Esophagus muscularis mucosa (tissue), 3 donors: ENCODE results near the gene DDX46.

Experiments used
- CTCF ChIP-seq, 3 experiments: fragments of 200-600 bp in 2 of 3; fragments of 450-650 bp in 1 of 3; sonication (generic) in 2 of 3; IDR thresholded peaks; one replicate each; pipeline ENCODE4 v1.5.1; 2017 to 2019; ENCODE audit warnings: antibody characterized with exemption in 3 of 3, mild to moderate bottlenecking in 2 of 3, moderate library complexity in 1 of 3
- POLR2AphosphoS5 ChIP-seq, 2 donors: sonication (generic); formaldehyde crosslinking; IDR thresholded peaks; one replicate each; pipeline ENCODE4 v1.6.1; 2017; ENCODE audit warnings: antibody characterized with exemption in 2 of 2

- no peak for TF ChIP-seq CTCF (IDR thresholded peaks at IDR 0.05)
- TF ChIP-seq POLR2AphosphoS5 (IDR thresholded peaks at IDR 0.05) = no peak
Measured at GRCh38 chr5:134817006-134817405, 58.4 kb downstream of the DDX46 start.
